AG04449 (cell line): Measurements from ENCODE around the gene MME.

Experiments used
- CTCF ChIA-PET: fragments of 350-600 bp; formaldehyde crosslinking; extraction: SDS; loops from one replicate; lab custom pipeline; 2021; ENCODE audit warnings: antibody characterized with exemption; lab: Yijun Ruan, JAX
- POLR2A ChIA-PET: fragments of 400-600, 350-600 bp; formaldehyde crosslinking; extraction: SDS; loops from one replicate; lab custom pipeline; 2020; ENCODE audit warnings: antibody characterized with exemption, inconsistent platforms; lab: Yijun Ruan, JAX
- DNase-seq: peaks from one replicate; pipeline ENCODE4 v3.0.0-alpha.2; 2010; ENCODE audit warnings: low read depth, low spot score
- H3K4me3 ChIP-seq: 2 replicates; pipeline ENCODE4 v1.5.1; 2011; ENCODE audit warnings: low read depth, mild to moderate bottlenecking, control low read depth, low read length
- TF ChIP-seq, protein P1 (sequence below): IDR thresholded peaks from one replicate; pipeline ENCODE4 v1.5.1; 2011; ENCODE audit warnings: mild to moderate bottlenecking, moderate library complexity, low read length, control low read depth, inconsistent platforms; ENCODE audit not compliant: insufficient read depth; ENCODE audit errors: missing control alignments

Gene MME

GRCh38 chr3:155065537-155065936 is 14.6 kb upstream of the MME start:
- TF ChIP-seq, protein P1, sequence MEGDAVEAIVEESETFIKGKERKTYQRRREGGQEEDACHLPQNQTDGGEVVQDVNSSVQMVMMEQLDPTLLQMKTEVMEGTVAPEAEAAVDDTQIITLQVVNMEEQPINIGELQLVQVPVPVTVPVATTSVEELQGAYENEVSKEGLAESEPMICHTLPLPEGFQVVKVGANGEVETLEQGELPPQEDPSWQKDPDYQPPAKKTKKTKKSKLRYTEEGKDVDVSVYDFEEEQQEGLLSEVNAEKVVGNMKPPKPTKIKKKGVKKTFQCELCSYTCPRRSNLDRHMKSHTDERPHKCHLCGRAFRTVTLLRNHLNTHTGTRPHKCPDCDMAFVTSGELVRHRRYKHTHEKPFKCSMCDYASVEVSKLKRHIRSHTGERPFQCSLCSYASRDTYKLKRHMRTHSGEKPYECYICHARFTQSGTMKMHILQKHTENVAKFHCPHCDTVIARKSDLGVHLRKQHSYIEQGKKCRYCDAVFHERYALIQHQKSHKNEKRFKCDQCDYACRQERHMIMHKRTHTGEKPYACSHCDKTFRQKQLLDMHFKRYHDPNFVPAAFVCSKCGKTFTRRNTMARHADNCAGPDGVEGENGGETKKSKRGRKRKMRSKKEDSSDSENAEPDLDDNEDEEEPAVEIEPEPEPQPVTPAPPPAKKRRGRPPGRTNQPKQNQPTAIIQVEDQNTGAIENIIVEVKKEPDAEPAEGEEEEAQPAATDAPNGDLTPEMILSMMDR, result no peak
- ChIA-PET POLR2A (no interaction called here), CTCF (interaction anchor here (1.1 to 2.6 kb wide), 2 partner anchors 13 to 111 kb away, joined by 6 read pairs; no protein-coding TSS in a partner anchor)
- peak; percentile 69 for DNase-seq
- no peak overlapping the region for H3K4me3 ChIP-seq

DNA sequence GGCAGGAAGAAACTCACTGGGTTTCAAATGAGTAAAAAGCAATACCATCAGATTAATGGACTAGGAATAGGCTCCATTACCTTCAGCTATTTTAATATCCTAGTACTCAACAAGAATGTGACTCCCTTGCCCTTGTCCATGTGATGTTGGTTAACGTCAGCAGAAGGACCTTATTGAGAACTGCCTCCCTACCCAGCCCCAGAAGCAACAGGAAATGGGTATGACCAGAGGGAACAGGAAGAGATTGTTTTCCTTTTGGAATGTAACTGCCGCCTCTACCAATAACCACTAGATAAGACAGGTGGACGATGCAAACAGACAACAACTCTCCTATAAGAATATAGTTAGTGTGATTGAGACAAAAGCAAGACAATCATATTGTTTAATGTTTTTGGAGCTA is 10.4 kb upstream of the MME start:
- ChIA-PET POLR2A (no interaction called here), CTCF (interaction anchor here (0.7 kb wide), 1 partner anchor 11 kb away, joined by 3 read pairs; the partner anchor contains the start of gene MME)
- TF ChIP-seq, protein P1, result no peak
- no peak for DNase-seq
- H3K4me3 ChIP-seq, result no peak overlapping the region

DNA sequence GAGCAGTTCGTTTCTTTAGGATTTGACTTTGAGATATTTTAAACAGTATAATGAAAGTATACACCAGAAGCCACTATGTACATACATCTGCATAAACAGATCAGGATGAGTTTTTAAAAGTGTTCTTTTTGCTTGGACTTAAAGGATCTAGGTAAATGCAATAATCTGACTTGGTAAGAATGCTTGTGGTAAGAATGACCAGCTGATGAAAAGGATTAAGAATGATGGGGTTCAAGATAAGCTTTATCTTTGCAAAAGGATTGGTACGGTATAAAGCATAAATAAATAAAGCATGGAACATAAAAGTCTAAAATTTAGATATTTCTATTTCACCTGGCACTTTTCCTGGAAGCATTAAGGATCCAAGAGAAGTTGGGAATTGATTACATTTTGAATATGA is 9.8 kb upstream of the MME start:
- ChIA-PET POLR2A (interaction anchor here (1.3 to 1.4 kb wide), 2 partner anchors 9 to 99 kb away, joined by 3 to 5 read pairs; no protein-coding TSS in a partner anchor), CTCF (interaction anchor here (0.7 to 1.7 kb wide), 2 partner anchors 9 to 10 kb away, joined by 3 to 5 read pairs; partner anchors contain the start of gene MME)
- TF ChIP-seq, protein P1, result no peak
- H3K4me3 ChIP-seq, result no peak overlapping the region
- DNase-seq, result no peak

- CTCF ChIA-PET, result interaction anchor here (1.0 to 1.7 kb wide), 2 partner anchors 8 to 132 kb away, joined by 3 to 5 read pairs; no protein-coding TSS in a partner anchor
- POLR2A ChIA-PET, result interaction anchor here (0.6 to 1.4 kb wide), 3 partner anchors 9 to 100 kb away, joined by 3 to 5 read pairs (median 3); no protein-coding TSS in a partner anchor
- H3K4me3 ChIP-seq, result no peak overlapping the region
- TF ChIP-seq, protein P1, result no peak
- peak; percentile 99 for DNase-seq
These were observed 9.2 kb upstream of the MME start for GRCh38 chr3:155070932-155071387.

- ChIA-PET CTCF (interaction anchor here (1.2 kb wide), 1 partner anchor 121 kb away, joined by 3 read pairs; no protein-coding TSS in a partner anchor), POLR2A (no interaction called here)
- TF ChIP-seq, protein P1, result no peak
These were observed 4.9 kb upstream of the MME start for GRCh38 chr3:155075200-155075599.

GRCh38 chr3:155076888-155077287 is 3.2 kb upstream of the MME start:
- TF ChIP-seq, protein P1, result no peak
- no peak for DNase-seq
- ChIA-PET POLR2A (no interaction called here), CTCF (interaction anchor here (1.2 to 1.6 kb wide), 2 partner anchors 8 to 10 kb away, joined by 4 read pairs; no protein-coding TSS in a partner anchor)
- no peak overlapping the region for H3K4me3 ChIP-seq

More at GRCh38 chr3:155075200-155075599, 4.9 kb upstream of the MME start:
- no peak overlapping the region for H3K4me3 ChIP-seq
- no peak for DNase-seq
